NCI-H446 treated with DMSO at 0.1 percent for 48 hours (cell line): ENCODE data around the gene PANK4.

ENCODE experiments used
- DNase-seq: peaks from one replicate; lab custom pipeline; 2025; lab: John Stamatoyannopoulos, UW

PANK4 gene

GRCh38 chr1:2497891-2498290, 28.5 kb downstream of the PANK4 start:
- no peak for DNase-seq

DNA sequence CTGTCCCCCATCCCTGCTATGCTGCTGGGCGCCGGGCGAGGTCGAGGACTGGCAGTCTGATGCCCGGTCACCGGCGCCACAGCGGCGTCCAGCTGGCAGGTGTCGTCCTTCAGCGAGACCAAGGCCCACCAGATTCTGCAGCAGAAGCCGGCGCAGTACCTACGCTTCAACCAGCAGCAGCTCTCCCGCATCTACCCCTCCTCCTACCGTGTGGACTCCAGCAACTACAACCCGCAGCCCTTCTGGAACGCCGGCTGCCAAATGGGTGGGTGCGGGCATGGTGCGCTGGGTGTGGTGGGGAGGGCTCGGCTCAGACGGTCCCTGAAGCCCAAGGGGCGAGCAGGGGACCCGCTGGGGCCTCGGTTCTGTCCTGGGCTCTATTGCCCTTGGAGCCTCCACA, 29.6 kb downstream of the PANK4 start:
- no peak for DNase-seq

GRCh38 chr1:2496087-2496622, 30.2 kb downstream of the PANK4 start:
- DNase-seq: no peak

DNA sequence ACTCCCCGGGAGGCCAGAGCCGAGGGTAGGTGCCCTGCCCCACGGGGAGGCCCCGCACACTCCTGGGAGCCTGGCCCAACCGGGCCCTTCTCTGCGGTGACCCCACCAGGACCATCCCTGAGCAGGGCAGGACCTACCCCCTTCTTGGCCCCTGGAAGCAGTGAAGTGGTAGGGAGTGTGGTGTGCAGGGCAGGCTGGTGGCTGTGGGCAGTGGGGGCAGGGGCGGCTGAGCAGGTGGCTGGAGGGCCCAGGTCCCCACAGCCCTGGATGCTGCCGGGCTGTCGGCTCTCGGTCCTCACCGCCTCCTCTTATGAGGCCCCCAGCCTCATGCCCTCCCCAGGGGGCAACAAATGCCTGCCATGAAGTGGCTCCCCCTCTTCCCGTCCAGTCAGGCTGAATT, 30.9 kb downstream of the PANK4 start:
- DNase-seq: no peak

DNA sequence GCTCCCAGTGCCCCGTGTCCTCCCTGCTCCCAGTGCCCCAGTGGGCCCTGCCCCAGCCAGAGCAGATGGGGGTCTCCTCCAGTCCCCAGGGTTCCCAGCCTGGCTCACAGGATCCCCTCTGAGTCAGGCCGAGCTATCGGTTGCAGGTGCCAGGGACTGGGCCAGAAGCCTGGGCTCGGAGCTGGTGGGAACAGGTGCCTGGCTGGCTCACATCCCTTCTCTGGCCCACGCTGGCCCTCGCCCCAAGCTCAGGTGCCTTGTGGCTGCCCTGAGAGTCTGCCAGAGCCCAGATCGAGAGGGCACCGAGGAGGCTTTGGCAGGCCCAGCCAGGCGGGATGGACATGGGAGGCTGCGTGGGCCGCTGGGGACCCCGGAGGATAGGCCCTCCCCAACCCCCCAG, 31.4 kb downstream of the PANK4 start:
- DNase-seq: no peak

DNA sequence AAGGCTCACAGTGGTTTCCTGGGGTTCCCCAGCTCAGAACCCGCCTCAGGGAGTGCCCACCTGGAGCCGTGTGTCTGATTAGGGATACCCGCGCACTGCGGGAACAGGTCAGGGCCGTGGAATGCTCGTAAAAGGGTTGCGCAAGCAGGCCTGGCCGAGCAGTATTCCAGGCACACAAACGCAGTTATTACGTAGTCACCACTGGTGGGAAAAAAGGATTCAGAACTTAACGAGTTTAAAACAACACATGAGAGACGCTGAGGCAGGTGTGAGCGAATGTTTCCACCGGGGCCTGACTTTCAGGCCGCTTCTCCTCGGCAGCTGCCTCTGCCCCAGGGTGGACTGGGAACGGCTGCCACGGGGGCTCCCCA, 32.1 kb downstream of the PANK4 start:
- DNase-seq: no peak

DNA sequence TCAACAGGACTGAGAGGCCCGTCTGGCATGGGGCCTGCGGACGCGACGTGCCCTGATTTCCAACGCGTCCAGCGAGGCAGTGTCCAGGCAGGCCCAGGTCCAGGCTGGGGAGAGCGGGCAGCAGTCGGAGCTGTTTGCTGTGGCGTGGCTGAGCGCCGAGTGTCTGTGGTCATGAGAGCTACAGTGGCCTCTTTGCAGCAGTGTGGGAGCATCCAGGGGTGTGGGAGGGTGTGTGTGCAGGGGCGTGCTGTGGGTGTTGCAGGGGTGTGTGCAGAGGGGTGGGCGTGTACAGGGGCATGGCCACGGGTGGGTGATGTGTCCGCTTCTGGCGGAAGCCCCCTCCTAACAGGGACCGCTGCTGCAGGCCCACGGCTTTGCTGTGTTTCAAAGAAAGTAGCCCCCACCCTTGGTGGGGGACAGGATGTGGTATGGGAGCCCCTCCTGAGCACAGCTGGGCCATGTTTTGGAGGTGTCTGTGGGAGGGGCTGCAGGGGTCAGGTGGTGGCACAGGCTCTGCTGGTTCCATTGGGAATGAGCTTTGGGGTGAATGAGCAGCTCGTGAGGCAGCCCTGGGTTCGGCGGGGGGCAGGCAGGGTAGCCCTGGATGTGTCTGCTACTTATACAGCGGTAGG, 32.6 kb downstream of the PANK4 start:
- DNase-seq: no peak

DNA sequence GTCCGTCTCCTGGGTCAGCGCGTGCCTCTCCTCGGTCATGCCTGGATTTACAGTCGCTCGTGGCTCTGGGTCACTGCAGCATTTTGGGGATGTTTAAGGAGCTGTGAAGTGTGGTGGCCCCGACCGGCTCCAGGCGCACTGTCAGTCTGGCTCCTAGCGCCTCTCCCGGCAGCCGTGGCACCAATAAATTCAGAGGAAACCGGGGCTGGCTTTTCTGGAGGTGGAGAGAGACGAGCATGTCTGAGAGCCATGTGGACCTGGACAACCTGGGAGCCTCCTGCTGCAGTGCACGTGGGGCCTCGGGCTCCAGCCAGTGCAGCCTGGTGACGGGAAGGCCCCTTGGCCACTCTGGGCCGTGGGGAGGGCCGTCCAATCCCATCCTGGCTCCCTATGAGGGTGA, 33.2 kb downstream of the PANK4 start:
- no peak for DNase-seq

DNA sequence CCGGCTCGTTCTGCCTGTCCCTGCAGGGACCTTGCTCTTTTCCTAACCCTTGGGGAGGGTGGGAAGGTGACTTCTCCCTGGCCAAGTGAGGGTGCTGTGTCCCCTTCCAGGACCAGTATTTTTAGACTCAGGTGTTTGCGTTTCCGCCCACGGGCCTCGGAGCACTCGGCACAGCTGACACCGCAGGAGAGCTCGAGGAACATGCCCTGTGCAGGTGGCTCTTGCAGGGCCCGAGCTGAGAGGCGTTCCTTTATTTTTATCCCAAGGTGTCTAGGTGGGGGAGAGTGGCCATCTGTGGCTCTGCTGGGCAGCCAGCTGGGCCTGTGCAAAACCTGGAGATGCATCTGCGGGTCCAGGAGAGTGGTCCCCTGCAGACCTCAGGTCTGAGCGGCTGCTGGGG, 34.3 kb downstream of the PANK4 start:
- DNase-seq: no peak

GRCh38 chr1:2489615-2490014, 36.8 kb downstream of the PANK4 start:
- no peak for DNase-seq

DNA sequence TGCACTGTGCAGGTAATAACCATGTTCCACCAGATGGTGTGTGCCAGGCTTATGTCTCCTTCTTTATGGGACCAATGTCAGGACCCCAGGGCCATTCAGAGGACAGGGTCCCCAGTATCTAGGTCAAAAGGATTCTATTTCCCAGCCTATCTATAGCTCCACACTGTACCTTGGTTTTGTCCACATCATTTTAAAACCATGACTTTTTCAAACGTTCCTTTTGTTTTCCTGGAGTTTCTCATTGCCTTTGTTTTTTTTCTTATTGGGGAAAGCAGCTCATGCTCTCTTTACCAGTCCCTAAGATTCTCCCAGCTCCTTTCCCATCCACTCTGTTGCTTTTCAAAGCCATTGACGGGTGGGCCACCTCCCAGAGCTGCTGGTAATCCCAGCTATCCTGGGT, 37.7 kb downstream of the PANK4 start:
- DNase-seq: no peak

DNA sequence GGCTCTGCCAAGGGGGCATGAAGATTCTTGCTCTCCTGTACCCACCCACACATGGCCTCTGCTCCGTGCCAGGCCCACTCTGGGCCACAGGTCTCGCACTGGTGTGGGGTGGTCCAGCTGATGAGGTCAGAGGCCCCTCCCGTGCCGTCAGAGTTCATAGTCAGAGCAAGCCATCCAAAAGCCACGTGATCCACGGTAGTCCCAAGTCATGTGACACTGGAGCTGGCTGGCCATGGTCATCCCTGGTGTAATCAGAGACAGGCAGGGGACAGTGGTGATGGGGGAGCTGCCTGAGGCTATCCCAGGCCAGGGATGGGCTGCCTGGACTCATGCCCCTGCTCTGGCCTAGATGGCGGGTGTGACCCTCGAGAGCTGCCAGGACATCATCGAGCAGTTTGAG, 39.8 kb downstream of the PANK4 start:
- no peak for DNase-seq

GRCh38 chr1:2486041-2486440, 40.4 kb downstream of the PANK4 start:
- DNase-seq: no peak

GRCh38 chr1:2483970-2484369, 42.4 kb downstream of the PANK4 start:
- no peak for DNase-seq

- no peak for DNase-seq
Observed at GRCh38 chr1:2483026-2483425, 43.4 kb downstream of the PANK4 start.

GRCh38 chr1:2482588-2482987, 43.8 kb downstream of the PANK4 start:
- DNase-seq: no peak

DNA sequence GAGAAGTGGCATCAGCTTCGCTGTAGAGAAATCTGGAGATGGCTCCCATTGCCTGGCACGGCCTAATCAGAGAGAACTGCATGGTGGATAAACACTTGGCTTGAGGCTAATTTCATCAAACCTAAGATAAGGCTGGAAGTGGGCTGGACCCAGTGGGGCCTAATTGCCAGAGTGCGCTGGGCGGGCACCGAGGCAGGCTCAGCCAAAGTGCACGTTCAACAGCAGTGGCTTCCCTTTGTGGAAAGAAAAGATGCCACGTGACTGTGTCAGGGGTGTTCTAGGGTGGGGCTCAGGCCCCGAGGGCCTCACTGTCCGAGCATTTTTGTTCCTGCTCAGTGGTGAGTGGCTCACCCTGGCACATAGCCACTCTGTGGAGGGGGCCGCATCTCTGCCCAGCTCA, 44.5 kb downstream of the PANK4 start:
- DNase-seq: no peak

DNA sequence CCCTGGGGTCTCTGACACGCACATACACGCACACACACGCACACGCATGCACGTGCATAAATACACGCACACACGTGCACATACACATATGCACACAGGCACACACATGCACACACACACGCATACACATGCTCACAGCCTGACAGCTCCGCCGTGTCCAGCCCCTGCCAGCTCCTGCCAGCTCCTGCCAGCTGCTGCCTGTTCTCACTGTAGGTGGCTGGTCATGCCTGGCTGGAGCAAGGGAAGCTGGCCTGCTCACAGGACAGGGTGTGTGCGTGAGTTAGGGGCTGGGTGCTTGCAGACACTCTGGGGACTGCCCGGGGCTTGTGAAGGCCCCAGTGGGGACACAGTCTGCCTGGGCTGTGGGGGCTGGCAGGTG, 45.4 kb downstream of the PANK4 start:
- peak; percentile 34 for DNase-seq

DNA sequence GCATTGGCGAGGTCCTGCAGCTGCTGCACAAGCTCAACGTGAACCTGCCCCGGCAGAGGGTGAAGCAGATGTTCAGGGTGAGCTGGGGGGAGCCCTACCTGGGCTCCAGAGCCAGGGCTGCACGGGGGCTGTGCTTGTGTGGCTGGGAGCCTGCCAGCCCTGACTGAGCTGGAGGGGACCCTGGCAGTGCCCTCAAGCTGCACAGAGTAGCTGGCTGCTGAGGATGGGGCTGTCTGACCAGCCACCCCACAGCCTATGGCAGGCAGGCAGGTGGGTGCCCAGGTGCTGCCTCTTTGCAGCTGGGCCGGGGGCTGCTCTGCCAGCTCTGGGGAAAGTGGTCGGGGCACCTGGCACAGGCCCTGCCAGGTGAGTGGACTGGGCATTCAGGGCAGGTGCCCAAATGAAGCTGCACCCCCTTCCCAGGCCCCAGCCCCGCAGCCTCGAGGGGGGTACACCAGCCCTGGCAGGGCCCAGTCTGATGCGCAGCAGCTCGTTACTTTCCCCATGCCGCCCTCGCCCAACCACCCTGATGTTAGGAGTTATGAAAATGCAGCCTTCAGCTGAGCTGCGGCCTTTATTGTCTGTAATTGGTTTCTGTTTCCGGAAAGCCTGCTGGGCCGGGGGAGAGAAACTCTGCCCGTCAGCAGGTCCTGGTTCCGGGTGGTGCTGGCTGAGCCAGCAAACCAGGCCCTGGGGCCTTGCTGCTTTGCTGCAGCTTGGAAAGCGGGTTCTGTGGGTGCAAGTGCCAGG, 46.0 kb downstream of the PANK4 start:
- DNase-seq: no peak

DNA sequence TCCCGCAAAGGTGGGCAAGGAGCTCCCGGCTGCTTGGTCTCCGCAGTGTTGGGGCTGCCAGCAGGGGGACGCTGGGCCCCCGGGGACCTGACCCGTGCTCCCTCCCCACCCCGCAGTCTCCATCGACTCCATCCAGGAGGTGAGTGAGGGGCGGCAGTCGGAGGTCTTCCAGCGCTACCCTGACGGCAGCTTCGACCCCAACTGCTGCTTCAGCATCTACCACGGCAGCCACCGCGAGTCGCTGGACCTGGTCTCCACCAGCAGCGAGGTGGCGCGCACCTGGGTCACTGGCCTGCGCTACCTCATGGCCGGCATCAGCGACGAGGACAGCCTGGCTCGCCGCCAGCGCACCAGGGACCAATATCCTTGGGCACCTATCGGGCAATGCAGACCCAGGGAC, 46.8 kb downstream of the PANK4 start:
- no peak for DNase-seq

- no peak for DNase-seq
Observed at GRCh38 chr1:2479186-2479585, 47.2 kb downstream of the PANK4 start.

DNA sequence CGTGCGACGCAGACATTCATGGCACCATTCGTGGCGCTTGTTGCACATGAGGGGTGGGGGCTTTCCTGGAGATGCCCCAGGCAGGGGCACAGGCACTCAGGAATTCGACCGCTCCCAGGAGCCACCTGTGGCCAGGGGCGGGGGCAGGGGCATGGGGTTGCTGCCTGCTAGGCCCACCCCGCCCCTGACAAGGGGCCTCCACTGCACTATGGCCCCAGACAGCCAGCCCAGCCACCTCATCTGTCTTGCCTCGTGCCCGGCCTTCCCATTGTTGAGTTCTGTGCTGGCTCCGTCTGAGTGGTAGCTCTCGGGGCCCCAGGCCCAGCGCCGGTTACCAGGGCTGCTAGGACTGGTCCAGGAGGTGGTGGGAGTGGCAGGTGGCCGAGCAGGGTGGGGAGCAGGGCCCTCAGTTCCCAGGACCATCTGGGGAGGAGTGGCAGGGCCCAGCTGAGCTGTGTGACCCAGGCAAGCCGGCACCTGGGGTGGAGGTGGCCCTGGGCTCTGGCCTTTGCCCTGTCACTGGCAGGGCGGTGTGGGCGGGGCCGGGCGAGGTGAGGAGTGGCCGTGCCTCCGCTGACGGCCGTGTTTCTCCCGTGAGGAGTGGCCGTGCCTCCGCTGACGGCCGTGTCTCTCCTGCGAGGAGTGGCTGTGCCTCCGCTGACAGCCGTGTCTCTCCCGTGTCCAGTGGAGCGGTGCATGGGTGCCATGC, 48.5 kb downstream of the PANK4 start:
- DNase-seq: no peak

GRCh38 chr1:2477309-2477708, 49.1 kb downstream of the PANK4 start:
- no peak for DNase-seq
